ENCODE results near the gene KLHL36.

- no peak for TF ChIP-seq CTCF (IDR thresholded peaks at IDR 0.05; ENCODE audit: low read depth, low read length)
- TF ChIP-seq MYC (IDR thresholded peaks at IDR 0.05; ENCODE audit: low read depth, low read length) = no peak
- TF ChIP-seq, protein P1, sequence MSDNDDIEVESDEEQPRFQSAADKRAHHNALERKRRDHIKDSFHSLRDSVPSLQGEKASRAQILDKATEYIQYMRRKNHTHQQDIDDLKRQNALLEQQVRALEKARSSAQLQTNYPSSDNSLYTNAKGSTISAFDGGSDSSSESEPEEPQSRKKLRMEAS (IDR thresholded peaks at IDR 0.05; ENCODE audit: low read depth, low read length) = no peak
These were observed 13.2 kb downstream of the KLHL36 start for GRCh38 chr16:84661418-84662060.

All from NB4 (cell line).